ENCODE data around the gene SOX6. TPM values are rescaled to one million over a fixed set of nuclear protein-coding genes. Genes with fewer than 3 reads are reported as not detected.

Gene SOX6
- polyA plus RNA-seq, 10 donors = 13.4 to 28.1 (median 18.6) TPM

- no peak for DNase-seq
Observed at GRCh38 chr11:16321148-16321547, 35.2 kb downstream of the SOX6 start.

- no peak for DNase-seq
Observed at GRCh38 chr11:16318320-16318719, 38.0 kb downstream of the SOX6 start.

DNA sequence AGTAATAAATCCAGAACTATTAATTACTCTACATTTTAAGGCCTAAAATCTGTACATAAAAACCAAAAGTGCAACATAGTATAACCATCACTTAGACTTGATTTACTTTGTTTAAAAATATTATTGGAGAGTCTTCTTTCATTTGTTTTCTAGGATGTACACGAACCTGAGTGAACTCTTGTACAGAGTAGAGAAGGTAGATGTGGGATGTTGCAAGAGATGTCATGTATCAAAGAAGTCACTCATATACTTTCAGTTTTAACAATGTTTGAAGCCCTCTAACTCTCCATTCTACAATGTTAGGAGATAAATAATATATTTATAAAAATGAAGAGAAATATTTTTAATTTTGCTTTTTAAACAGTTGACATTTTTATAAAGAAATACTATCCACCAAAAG, 38.6 kb downstream of the SOX6 start:
- DNase-seq = no peak

- no peak for DNase-seq
Observed at GRCh38 chr11:16313846-16314245, 42.5 kb downstream of the SOX6 start.

GRCh38 chr11:16312233-16312765, 44.0 kb downstream of the SOX6 start:
- DNase-seq = peak in 1 of 3 donors; percentile 45

DNA sequence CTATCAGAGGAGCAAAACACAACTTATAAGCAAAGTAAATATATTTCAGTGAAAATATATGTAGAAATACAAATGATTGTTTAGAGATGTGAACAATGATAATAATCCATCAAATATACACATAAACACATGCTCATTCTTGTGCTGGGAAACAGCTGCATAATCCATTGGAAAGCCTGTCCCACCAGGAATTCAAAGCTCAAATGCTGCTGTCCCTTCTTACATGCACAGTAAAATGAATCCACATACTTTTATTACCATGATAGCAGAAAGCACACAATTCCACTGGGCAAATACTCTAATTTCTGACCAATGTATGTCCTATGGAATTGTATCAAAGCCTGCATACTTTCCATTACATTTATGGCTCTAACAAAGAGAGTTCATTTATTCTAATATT, 44.5 kb downstream of the SOX6 start:
- peak in 1 of 3 donors; percentile 71 for DNase-seq

GRCh38 chr11:16310943-16311342, 45.4 kb downstream of the SOX6 start:
- DNase-seq = peak in 1 of 3 donors; percentile 71

- no peak for DNase-seq
Observed at GRCh38 chr11:16309226-16309625, 47.1 kb downstream of the SOX6 start.

GRCh38 chr11:16301462-16301861, 54.9 kb downstream of the SOX6 start:
- no peak for DNase-seq

DNA sequence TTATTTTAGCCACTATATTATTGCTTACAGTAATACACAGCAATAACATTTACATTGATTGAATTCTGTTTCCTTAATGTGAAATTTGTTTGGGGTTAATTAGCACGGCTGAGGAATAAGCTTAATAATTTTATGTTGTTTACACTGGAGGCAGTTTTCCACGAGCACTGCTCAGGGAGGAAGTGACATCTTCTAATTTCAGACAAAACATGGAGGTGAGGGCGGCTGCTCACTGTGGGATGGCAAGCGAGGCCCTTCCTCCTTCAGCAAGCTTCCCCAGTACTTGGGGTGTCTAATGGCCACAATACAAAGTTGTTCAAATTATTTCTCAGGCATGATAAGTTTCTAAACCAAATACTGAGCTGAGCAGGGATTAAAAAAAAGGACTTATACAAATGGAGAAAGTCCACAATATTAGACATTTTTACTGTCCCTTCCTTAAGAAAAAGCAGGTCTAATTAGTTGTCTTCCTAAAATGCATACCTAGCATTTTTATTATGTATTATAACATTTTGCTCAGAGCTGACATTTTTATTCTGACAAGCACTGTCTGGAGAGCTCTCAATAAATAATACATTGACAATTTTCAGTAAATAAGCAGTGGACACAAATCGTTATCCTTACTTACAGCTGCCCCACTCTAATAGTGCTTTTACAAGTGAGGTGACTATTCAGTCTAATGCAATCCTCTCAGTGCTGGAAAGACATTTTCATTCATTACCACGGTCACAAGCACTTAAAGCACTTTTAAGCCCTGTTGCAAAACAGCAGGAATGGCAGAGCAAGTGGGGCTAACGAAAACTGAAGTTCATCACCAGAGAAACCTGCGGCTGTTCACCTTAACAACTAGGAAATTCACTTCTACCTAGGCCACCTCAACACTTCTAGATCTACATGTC, 56.2 kb downstream of the SOX6 start:
- DNase-seq = no peak

- no peak for DNase-seq
Observed at GRCh38 chr11:16299390-16299789, 57.0 kb downstream of the SOX6 start.

- no peak for DNase-seq
Observed at GRCh38 chr11:16297332-16297731, 59.0 kb downstream of the SOX6 start.

DNA sequence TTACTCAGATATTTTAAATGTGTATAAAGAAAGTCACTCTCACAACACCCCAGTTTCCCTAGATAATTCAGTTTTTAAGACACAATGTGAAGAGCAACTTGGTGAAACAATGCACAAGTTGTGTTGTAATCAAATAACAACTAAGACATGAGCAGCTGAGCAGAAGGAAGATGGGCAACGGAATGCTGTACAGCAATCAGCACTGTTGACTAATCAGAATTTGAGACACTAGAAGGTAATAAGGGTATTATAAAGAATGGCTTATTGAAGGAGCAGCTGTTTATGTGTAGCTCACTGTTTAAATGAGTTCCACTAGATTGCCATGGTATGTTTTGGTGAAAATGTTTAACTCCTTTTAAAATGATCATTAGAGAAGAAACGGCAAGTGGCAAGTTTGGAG, 60.1 kb downstream of the SOX6 start:
- no peak for DNase-seq

- DNase-seq = no peak
Observed at GRCh38 chr11:16295592-16295991, 60.8 kb downstream of the SOX6 start.

GRCh38 chr11:16293204-16293681, 63.1 kb downstream of the SOX6 start:
- peak in 2 of 3 donors; percentile 46 to 58 for DNase-seq

- peak in 1 of 3 donors; percentile 61 for DNase-seq
Observed at GRCh38 chr11:16292167-16292859, 64.0 kb downstream of the SOX6 start.

DNA sequence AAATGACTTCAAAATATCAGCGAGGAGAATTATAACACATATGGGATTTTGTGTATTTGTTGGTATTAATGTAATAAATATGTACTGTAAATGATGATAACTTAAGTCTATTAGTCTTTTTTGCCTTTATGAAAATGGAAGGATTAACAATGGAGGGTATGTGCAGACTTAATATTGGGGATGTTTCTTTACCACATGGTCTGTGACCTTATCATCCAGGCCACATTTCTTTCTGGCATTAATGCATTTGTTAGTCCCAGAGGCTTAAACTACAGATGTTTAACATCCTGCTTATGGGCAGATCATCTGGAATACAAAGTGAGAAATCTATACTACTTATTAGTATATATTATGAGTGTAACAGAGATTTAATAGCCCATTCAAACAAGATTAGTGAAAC, 64.6 kb downstream of the SOX6 start:
- DNase-seq = no peak

DNA sequence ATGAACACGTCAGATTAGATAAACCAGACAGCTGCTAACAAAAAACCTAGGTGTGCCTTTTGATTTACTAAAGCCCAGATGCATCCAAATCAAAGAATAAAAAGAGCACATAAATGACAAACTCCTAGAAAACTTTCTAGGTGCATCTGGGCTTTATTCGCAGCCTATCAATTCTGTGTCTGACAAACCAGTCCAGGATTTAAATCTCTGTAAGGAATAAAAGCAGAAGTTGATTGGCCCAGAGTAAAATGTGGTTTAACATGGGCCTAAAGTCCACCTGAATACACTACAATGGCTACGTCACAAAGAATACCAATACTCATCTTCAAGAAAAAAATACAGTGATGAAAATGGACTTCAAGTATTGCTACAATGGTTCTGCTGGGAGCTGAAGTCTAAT, 66.8 kb downstream of the SOX6 start:
- DNase-seq = no peak

GRCh38 chr11:16287630-16288280, 68.6 kb downstream of the SOX6 start:
- DNase-seq = no peak

GRCh38 chr11:16286095-16286494, 70.3 kb downstream of the SOX6 start:
- DNase-seq = no peak

DNA sequence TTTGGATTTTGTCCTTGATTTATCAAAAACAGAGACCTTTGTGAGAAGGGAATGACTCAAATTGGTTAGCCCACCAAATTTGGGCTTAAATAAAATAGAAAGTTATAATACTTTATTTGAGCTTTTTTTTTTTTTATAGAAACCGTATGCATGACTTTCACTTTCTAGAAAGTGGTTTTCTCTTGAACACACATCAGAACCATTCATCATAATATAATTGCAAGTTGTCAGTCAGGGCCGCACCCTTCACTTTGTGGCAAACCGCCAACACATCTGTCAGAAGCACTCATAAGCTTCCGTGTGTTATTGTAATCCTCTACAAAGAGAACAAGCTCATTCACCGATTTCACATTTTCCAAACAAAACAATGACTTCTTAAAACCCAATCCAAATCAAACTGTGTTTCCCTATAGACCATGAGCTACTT, 76.1 kb downstream of the SOX6 start:
- peak; percentile 38 to 58 (median 42) for DNase-seq

GRCh38 chr11:16279524-16279923, 76.8 kb downstream of the SOX6 start:
- no peak for DNase-seq
